ENCODE data around the gene MED13.
"Not testable (repeated sequence)": the region's sequence is repeated elsewhere in the genome, so short reads cannot be mapped to it uniquely, and the experiment has no call there.

Gene MED13

DNA sequence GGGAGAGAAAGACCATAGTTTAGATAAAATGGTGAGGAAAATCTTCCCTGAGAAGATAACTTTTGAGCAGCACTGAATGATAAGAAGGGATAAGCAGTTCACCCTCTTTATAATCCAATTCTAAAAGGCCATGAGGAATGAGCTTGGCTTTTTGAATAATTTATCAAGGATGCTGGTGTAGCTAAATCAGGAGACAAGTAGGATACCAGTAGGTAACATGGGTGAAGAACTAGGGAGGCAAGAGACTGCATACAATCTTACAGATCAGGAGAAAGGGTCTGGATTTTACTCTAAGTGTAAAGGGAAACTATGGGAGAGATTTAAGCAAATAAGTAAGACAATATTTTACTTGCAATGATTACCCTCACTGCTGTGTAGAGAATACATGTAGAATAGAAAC lies 60.7 kb downstream of the MED13 start:
- peaks cover 45% of the 10 kb centered on the region for H3K4me1 Mint-ChIP-seq (ENCODE audit: low read depth)
- H3K36me3 Mint-ChIP-seq (ENCODE audit: low read depth) = peaks cover 77% of the 10 kb centered on the region
- H3K27me3 Mint-ChIP-seq = no peaks in the 10 kb centered on the region
- no peaks in the 10 kb centered on the region for H3K9me3 Mint-ChIP-seq
- H3K4me3 Mint-ChIP-seq = no peak overlapping the region
- H3K27ac Mint-ChIP-seq = no peak overlapping the region
- no peak for DNase-seq

- not testable (repeated sequence) for H3K9me3 Mint-ChIP-seq, H3K27ac Mint-ChIP-seq, DNase-seq, H3K27me3 Mint-ChIP-seq, H3K4me3 Mint-ChIP-seq
- Mint-ChIP-seq H3K4me1 (ENCODE audit: low read depth) (peaks cover 40% of the 10 kb centered on the region), H3K36me3 (ENCODE audit: low read depth) (peaks cover 74% of the 10 kb centered on the region)
These were observed 61.9 kb downstream of the MED13 start for GRCh38 chr17:62003141-62003540.

GRCh38 chr17:62001105-62001504 lies 64.0 kb downstream of the MED13 start:
- Mint-ChIP-seq H3K4me3 (no peak overlapping the region), H3K4me1 (ENCODE audit: low read depth) (peaks cover 45% of the 10 kb centered on the region), H3K27me3 (no peaks in the 10 kb centered on the region), H3K36me3 (ENCODE audit: low read depth) (peaks cover 62% of the 10 kb centered on the region), H3K27ac (no peak overlapping the region), H3K9me3 (no peaks in the 10 kb centered on the region)
- DNase-seq = no peak

GRCh38 chr17:62000186-62000585 lies 64.9 kb downstream of the MED13 start:
- no peaks in the 10 kb centered on the region for H3K27me3 Mint-ChIP-seq
- H3K36me3 Mint-ChIP-seq (ENCODE audit: low read depth) = peaks cover 63% of the 10 kb centered on the region
- no peak for DNase-seq
- H3K4me1 Mint-ChIP-seq (ENCODE audit: low read depth) = peaks cover 41% of the 10 kb centered on the region
- no peak overlapping the region for H3K4me3 Mint-ChIP-seq
- no peak overlapping the region for H3K27ac Mint-ChIP-seq
- H3K9me3 Mint-ChIP-seq = no peaks in the 10 kb centered on the region

DNA sequence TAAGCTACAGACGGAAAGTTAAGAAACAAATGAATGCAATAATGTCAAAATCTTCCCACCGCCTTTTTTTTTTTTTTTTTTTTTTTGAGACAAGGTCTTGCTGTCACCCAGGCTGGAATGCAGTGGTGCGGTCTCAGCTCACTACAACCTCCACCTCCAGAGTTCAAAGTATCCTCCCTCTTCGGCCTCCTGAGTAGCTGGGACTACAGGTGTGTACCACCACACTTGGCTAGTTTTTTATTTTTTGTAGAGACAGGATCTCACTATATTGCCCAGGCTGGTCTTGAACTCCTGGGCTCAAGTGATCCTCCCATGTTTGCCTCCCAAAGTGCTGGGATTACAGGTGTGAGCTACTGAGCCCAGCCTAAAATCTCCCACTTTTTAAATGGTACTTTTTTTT lies 66.5 kb downstream of the MED13 start:
- DNase-seq, H3K4me3 Mint-ChIP-seq, H3K27ac Mint-ChIP-seq, H3K9me3 Mint-ChIP-seq, H3K27me3 Mint-ChIP-seq: not testable (repeated sequence)
- Mint-ChIP-seq H3K36me3 (ENCODE audit: low read depth) (peaks cover 62% of the 10 kb centered on the region), H3K4me1 (ENCODE audit: low read depth) (peaks cover 34% of the 10 kb centered on the region)

GRCh38 chr17:61997664-61998063 lies 67.4 kb downstream of the MED13 start:
- Mint-ChIP-seq H3K4me3 (no peak overlapping the region), H3K36me3 (ENCODE audit: low read depth) (peaks cover 64% of the 10 kb centered on the region), H3K27ac (no peak overlapping the region), H3K27me3 (no peaks in the 10 kb centered on the region), H3K9me3 (no peaks in the 10 kb centered on the region), H3K4me1 (ENCODE audit: low read depth) (peaks cover 32% of the 10 kb centered on the region)
- DNase-seq = no peak

- DNase-seq = no peak
- H3K36me3 Mint-ChIP-seq (ENCODE audit: low read depth) = peaks cover 68% of the 10 kb centered on the region
These were observed 68.0 kb downstream of the MED13 start for GRCh38 chr17:61996916-61997605.

DNA sequence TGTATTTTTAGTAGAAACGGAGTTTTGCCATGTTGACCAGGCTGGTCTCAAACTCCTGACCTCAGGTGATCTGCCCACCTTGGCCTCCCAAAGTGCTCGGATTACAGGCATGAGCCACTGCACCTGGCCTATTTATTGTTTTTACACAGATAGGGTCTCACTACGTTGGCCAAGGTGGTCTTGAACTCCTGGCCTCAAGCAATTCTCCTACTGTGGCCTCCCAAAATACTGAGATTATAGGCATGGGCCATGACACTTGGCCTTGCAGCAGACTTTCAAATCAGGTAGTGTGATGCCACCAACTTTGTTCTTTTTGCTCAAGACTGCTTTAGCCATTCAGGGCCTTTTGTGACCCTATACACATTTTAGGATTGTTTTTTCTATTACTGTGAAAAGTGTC lies 75.6 kb downstream of the MED13 start:
- peaks cover 3% of the 10 kb centered on the region for H3K4me1 Mint-ChIP-seq (ENCODE audit: low read depth)
- no peak for DNase-seq
- no peaks in the 10 kb centered on the region for H3K9me3 Mint-ChIP-seq
- peaks cover 78% of the 10 kb centered on the region for H3K36me3 Mint-ChIP-seq (ENCODE audit: low read depth)
- no peaks in the 10 kb centered on the region for H3K27me3 Mint-ChIP-seq
- H3K4me3 Mint-ChIP-seq = no peak overlapping the region
- no peak overlapping the region for H3K27ac Mint-ChIP-seq

More at GRCh38 chr17:61996916-61997605, 68.0 kb downstream of the MED13 start:
- Mint-ChIP-seq H3K27me3 (no peaks in the 10 kb centered on the region), H3K4me1 (ENCODE audit: low read depth) (peaks cover 32% of the 10 kb centered on the region), H3K4me3 (no peak overlapping the region), H3K9me3 (no peaks in the 10 kb centered on the region), H3K27ac (no peak overlapping the region)

GRCh38 chr17:61986898-61987297 lies 78.2 kb downstream of the MED13 start:
- peaks cover 6% of the 10 kb centered on the region for H3K4me1 Mint-ChIP-seq (ENCODE audit: low read depth)
- DNase-seq = no peak
- no peaks in the 10 kb centered on the region for H3K9me3 Mint-ChIP-seq
- peaks cover 79% of the 10 kb centered on the region for H3K36me3 Mint-ChIP-seq (ENCODE audit: low read depth)
- H3K27ac Mint-ChIP-seq = no peak overlapping the region
- H3K4me3 Mint-ChIP-seq = no peak overlapping the region
- H3K27me3 Mint-ChIP-seq = no peaks in the 10 kb centered on the region

DNA sequence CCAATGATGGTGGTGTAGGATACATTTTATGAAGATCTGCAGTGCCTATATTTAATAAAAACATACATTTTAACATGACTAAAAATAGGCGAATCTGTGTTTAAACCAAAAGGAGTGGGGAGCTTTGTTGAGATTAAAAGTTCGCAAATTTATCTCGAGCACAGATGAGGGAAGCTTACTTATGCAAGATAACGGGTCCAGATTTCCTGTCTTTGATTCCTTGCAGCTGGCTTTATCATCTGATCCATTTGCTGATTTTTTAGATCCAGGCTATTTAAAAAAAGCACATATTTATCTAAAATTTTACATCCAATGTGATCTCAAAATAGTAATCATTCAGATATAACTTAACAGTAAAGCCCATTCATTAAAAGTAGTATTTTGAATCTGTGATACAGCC lies 80.3 kb downstream of the MED13 start:
- Mint-ChIP-seq H3K27ac (no peak overlapping the region), H3K36me3 (ENCODE audit: low read depth) (peaks cover 83% of the 10 kb centered on the region), H3K4me1 (ENCODE audit: low read depth) (peaks cover 12% of the 10 kb centered on the region), H3K9me3 (no peaks in the 10 kb centered on the region), H3K27me3 (no peaks in the 10 kb centered on the region), H3K4me3 (no peak overlapping the region)
- no peak for DNase-seq

GRCh38 chr17:61981323-61981722 lies 83.8 kb downstream of the MED13 start:
- Mint-ChIP-seq H3K4me1 (ENCODE audit: low read depth) (peaks cover 9% of the 10 kb centered on the region), H3K4me3 (no peak overlapping the region), H3K27me3 (no peaks in the 10 kb centered on the region), H3K36me3 (ENCODE audit: low read depth) (peaks cover 91% of the 10 kb centered on the region), H3K9me3 (no peaks in the 10 kb centered on the region), H3K27ac (no peak overlapping the region)
- no peak for DNase-seq

DNA sequence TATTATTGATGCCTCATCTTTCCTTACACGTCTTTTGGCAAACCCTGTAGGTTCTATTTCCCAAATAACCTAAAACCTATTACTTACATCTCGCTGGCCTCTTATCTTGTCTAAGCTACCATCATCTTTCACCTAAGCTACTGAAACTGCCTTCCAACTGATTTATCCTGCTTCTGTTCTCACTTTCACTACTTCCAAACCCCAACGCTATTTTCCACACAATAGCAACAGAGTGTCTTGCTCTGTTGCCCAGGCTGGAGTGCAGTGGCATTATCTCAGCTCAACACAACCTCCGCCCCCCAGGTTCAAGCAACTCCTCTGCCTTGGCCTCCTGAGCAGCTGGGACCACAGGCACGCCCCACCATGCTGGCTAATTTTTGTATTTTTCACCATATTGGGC lies 84.5 kb downstream of the MED13 start:
- DNase-seq = no peak
- H3K9me3 Mint-ChIP-seq = no peaks in the 10 kb centered on the region
- H3K36me3 Mint-ChIP-seq (ENCODE audit: low read depth) = peaks cover 91% of the 10 kb centered on the region
- no peaks in the 10 kb centered on the region for H3K27me3 Mint-ChIP-seq
- H3K27ac Mint-ChIP-seq = no peak overlapping the region
- H3K4me3 Mint-ChIP-seq = no peak overlapping the region
- H3K4me1 Mint-ChIP-seq (ENCODE audit: low read depth) = peaks cover 14% of the 10 kb centered on the region

DNA sequence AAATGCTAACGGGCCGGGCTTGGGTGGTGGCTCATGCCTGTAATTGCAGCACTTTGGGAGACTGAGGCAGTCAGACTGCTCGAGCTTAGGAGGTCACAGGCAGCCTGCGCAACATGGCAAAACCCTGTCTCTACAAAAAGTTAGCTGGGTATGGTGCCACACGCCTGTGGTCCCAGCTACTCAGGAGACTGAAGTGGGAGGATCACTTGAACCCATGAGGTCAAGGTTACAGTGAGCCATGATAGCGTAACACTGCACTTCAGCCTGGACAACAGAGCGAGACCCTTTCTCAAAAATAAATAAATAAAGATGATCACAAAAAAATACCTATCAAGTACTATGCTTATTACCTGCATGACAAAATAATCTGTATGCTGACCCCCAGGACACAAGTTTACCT lies 91.0 kb downstream of the MED13 start:
- no peaks in the 10 kb centered on the region for H3K9me3 Mint-ChIP-seq
- no peak for DNase-seq
- H3K27ac Mint-ChIP-seq = peak overlapping the region; percentile 24
- no peaks in the 10 kb centered on the region for H3K27me3 Mint-ChIP-seq
- H3K4me3 Mint-ChIP-seq = no peak overlapping the region
- peaks cover 22% of the 10 kb centered on the region for H3K4me1 Mint-ChIP-seq (ENCODE audit: low read depth)
- H3K36me3 Mint-ChIP-seq (ENCODE audit: low read depth) = peaks cover 75% of the 10 kb centered on the region

DNA sequence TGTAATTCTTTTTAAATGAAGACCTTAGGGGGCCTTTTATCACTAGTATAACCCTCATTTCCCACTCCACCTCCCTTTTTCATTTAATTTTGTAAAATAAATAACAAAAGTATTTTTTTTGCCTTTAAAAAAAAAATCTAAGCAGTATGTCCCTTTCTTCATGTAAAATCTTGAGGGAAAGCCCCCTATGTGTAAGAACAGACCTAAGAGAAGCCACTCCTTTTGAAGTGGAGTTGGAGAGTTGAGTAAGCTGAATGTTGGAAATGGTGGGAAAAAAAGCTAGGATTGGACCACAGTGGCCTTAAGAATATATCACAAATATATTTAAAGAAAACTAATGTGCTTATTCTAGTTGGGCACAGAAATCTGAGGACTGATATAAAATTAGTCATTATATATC lies 92.8 kb downstream of the MED13 start:
- Mint-ChIP-seq H3K27me3 (no peaks in the 10 kb centered on the region), H3K4me1 (ENCODE audit: low read depth) (peaks cover 22% of the 10 kb centered on the region), H3K27ac (no peak overlapping the region), H3K9me3 (no peaks in the 10 kb centered on the region), H3K4me3 (no peak overlapping the region), H3K36me3 (ENCODE audit: low read depth) (peaks cover 73% of the 10 kb centered on the region)
- no peak for DNase-seq

- H3K27me3 Mint-ChIP-seq = no peaks in the 10 kb centered on the region
- H3K4me3 Mint-ChIP-seq = no peak overlapping the region
- no peak overlapping the region for H3K27ac Mint-ChIP-seq
- no peak for DNase-seq
- no peaks in the 10 kb centered on the region for H3K9me3 Mint-ChIP-seq
- peaks cover 74% of the 10 kb centered on the region for H3K36me3 Mint-ChIP-seq (ENCODE audit: low read depth)
- H3K4me1 Mint-ChIP-seq (ENCODE audit: low read depth) = peaks cover 11% of the 10 kb centered on the region
These were observed 95.0 kb downstream of the MED13 start for GRCh38 chr17:61970030-61970429.

DNA sequence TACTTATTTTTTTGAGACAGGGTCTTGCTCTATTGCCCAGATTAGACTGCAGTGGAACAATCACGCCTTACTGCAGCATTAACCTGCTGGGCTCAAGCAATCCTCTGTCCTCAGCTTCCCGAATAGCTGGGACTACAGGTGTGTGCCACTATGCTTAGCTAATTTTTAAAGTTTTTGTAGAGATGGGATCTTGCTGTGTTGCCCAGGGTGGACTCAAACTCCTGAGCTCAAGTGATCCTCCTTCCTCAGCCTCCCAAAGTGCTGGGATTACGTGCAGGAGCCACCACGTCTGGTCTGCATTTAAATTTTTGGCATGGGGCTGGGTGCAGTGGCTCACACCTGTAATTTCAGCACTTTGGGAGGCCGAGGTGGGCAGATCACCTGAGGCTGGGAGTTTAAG lies 96.3 kb downstream of the MED13 start:
- H3K36me3 Mint-ChIP-seq (ENCODE audit: low read depth) = peaks cover 76% of the 10 kb centered on the region
- H3K27me3 Mint-ChIP-seq = no peaks in the 10 kb centered on the region
- no peaks in the 10 kb centered on the region for H3K9me3 Mint-ChIP-seq
- H3K4me3 Mint-ChIP-seq = no peak overlapping the region
- DNase-seq = no peak
- no peak overlapping the region for H3K27ac Mint-ChIP-seq
- no peaks in the 10 kb centered on the region for H3K4me1 Mint-ChIP-seq (ENCODE audit: low read depth)

Measured in activated T-cell treated with anti-CD3 and anti-CD28 coated beads, Interleukin-2, amount 50 U/mL, for 24 hours (primary cell).